ENCODE results near the gene MAP2K5.

MAP2K5 gene

GRCh38 chr15:67560320-67560719, 17.8 kb downstream of the MAP2K5 start:
- DNase-seq: no peak

- DNase-seq: no peak
Measured at GRCh38 chr15:67563092-67563491, 20.6 kb downstream of the MAP2K5 start.

GRCh38 chr15:67564021-67564967, 21.8 kb downstream of the MAP2K5 start:
- no peak for DNase-seq

- DNase-seq: no peak
Measured at GRCh38 chr15:67564968-67565345, 22.5 kb downstream of the MAP2K5 start.

GRCh38 chr15:67569668-67570067, 27.2 kb downstream of the MAP2K5 start:
- no peak for DNase-seq

GRCh38 chr15:67570875-67571647, 28.6 kb downstream of the MAP2K5 start:
- DNase-seq: no peak

- DNase-seq: no peak
Measured at GRCh38 chr15:67571648-67572415, 29.3 kb downstream of the MAP2K5 start.

- no peak for DNase-seq
Measured at GRCh38 chr15:67573194-67573593, 30.7 kb downstream of the MAP2K5 start.

- no peak for DNase-seq
Measured at GRCh38 chr15:67575039-67575502, 32.6 kb downstream of the MAP2K5 start.

- DNase-seq: no peak
Measured at GRCh38 chr15:67578020-67578600, 35.6 kb downstream of the MAP2K5 start.

GRCh38 chr15:67579164-67579563, 36.7 kb downstream of the MAP2K5 start:
- no peak for DNase-seq

GRCh38 chr15:67579967-67580366, 37.5 kb downstream of the MAP2K5 start:
- no peak for DNase-seq

- no peak for DNase-seq
Measured at GRCh38 chr15:67584157-67584556, 41.7 kb downstream of the MAP2K5 start.

GRCh38 chr15:67585681-67586080, 43.2 kb downstream of the MAP2K5 start:
- DNase-seq: no peak

- DNase-seq: no peak
Measured at GRCh38 chr15:67587331-67587730, 44.8 kb downstream of the MAP2K5 start.

- DNase-seq: no peak
Measured at GRCh38 chr15:67587754-67588153, 45.3 kb downstream of the MAP2K5 start.

GRCh38 chr15:67590191-67590590, 47.7 kb downstream of the MAP2K5 start:
- DNase-seq: no peak

- no peak for DNase-seq
Measured at GRCh38 chr15:67592245-67592644, 49.7 kb downstream of the MAP2K5 start.

- DNase-seq: no peak
Measured at GRCh38 chr15:67593562-67593961, 51.1 kb downstream of the MAP2K5 start.

- no peak for DNase-seq
Measured at GRCh38 chr15:67594770-67595169, 52.3 kb downstream of the MAP2K5 start.

GRCh38 chr15:67595572-67595971, 53.1 kb downstream of the MAP2K5 start:
- DNase-seq: no peak

- no peak for DNase-seq
Measured at GRCh38 chr15:67601073-67601472, 58.6 kb downstream of the MAP2K5 start.

GRCh38 chr15:67603063-67603462, 60.6 kb downstream of the MAP2K5 start:
- DNase-seq: no peak

All from activated CD4-positive, CD25-positive, alpha-beta regulatory T cell treated with anti-CD3 and anti-CD28 coated beads, Interleukin-2, amount 50 U/mL, for 72 hours (primary cell).